H1 (cell line): ENCODE data around the gene ATF7IP2. TPM values are rescaled to one million over a fixed set of nuclear protein-coding genes. Genes with fewer than 3 reads are reported as not detected.
"Not testable (repeated sequence)": the region's sequence is repeated elsewhere in the genome, so short reads cannot be mapped to it uniquely, and the experiment has no call there.

Experiments used
- CTCF ChIA-PET: fragments of 300-600 bp; sonication (Branson Sonifier 250); formaldehyde crosslinking; loops from one replicate; lab custom pipeline; 2021; ENCODE audit not compliant: partially characterized antibody; lab: Charles Lee
- POLR2A ChIA-PET: fragments of 300-600 bp; sonication (Branson Sonifier 250); formaldehyde crosslinking; loops from one replicate; lab custom pipeline; 2021; ENCODE audit warnings: inconsistent platforms; ENCODE audit not compliant: partially characterized antibody; lab: Charles Lee
- DNase-seq, 2 experiments: peaks; one replicate each; pipeline versions ENCODE4 v3.0.0 to v3.0.0-alpha.2; 2010 to 2022; ENCODE audit warnings: low spot score in 2 of 2, low read depth in 1 of 2, mixed read lengths in 1 of 2
- FAIRE-seq: peaks from 2 replicates; lab custom pipeline; 2011; peaks lifted over from hg19 to GRCh38; lab: Jason Lieb, UNC
- H2AFZ ChIP-seq: 2 replicates; pipeline ENCODE4 v1.8.1; 2012; ENCODE audit warnings: low read length, inconsistent platforms
- H2AK5ac ChIP-seq: 2 replicates; pipeline ENCODE4 v1.6.1; 2013; ENCODE audit warnings: low read depth, low read length
- H2BK120ac ChIP-seq: replicated peaks from 2 replicates; pipeline ENCODE3; 2013; ENCODE audit warnings: low read depth, low read length, inconsistent platforms
- H2BK12ac ChIP-seq: 2 replicates; pipeline ENCODE4 v1.6.1; 2013; ENCODE audit warnings: low read depth, low read length
- H2BK15ac ChIP-seq: 2 replicates; pipeline ENCODE4 v1.6.1; 2013; ENCODE audit warnings: low read length
- H2BK20ac ChIP-seq: 2 replicates; pipeline ENCODE4 v1.6.1; 2013; ENCODE audit warnings: low read length
- H2BK5ac ChIP-seq: 2 replicates; pipeline ENCODE4 v1.6.1; 2013; ENCODE audit warnings: low read depth, low read length
- H3K14ac ChIP-seq: 2 replicates; pipeline ENCODE4 v1.6.1; 2013; ENCODE audit warnings: inconsistent platforms; ENCODE audit not compliant: insufficient read length
- H3K18ac ChIP-seq: 2 replicates; pipeline ENCODE4 v1.6.1; 2013; ENCODE audit warnings: low read length; ENCODE audit errors: extremely low read depth
- H3K23ac ChIP-seq: 2 replicates; pipeline ENCODE4 v1.6.1; 2013; ENCODE audit warnings: inconsistent platforms; ENCODE audit not compliant: insufficient read length
- H3K23me2 ChIP-seq: 2 replicates; pipeline ENCODE4 v1.6.1; 2013; ENCODE audit warnings: low read depth, low read length
- H3K27ac ChIP-seq: 2 replicates; pipeline ENCODE4 v1.6.1; 2011; ENCODE audit warnings: low read depth, low read length, inconsistent platforms
- H3K27me3 ChIP-seq, 4 experiments: replicated peaks in 1 of 4; 1 replicate in 1 of 4; 2 replicates in 3 of 4; pipeline versions ENCODE4 v1.6.1 to v1.8.1; 2011 to 2013; ENCODE audit warnings: low read length in 3 of 4, mild to moderate bottlenecking in 3 of 4, inconsistent platforms in 2 of 4, mixed read lengths in 2 of 4, moderate library complexity in 1 of 4; ENCODE audit not compliant: control insufficient read depth in 3 of 4, insufficient read depth in 3 of 4; ENCODE audit errors: extremely low read depth in 1 of 4
- H3K36me3 ChIP-seq, 4 experiments: 2 replicates each; pipeline versions ENCODE4 v1.6.1 to v1.8.1; 2011 to 2013; ENCODE audit warnings: mild to moderate bottlenecking in 4 of 4, low read length in 3 of 4, moderate library complexity in 2 of 4, control low read depth in 1 of 4, inconsistent platforms in 1 of 4; ENCODE audit not compliant: insufficient read depth in 4 of 4, control insufficient read depth in 2 of 4
- H3K4ac ChIP-seq: replicated peaks from 2 replicates; pipeline ENCODE3; 2013; ENCODE audit warnings: low read length, low read depth, mixed read lengths, inconsistent platforms; ENCODE audit not compliant: insufficient read length
- H3K4me1 ChIP-seq, 4 experiments: replicated peaks in 1 of 4; 1 replicate in 1 of 4; 2 replicates in 3 of 4; pipeline versions ENCODE4 v1.6.1 to v1.8.1; 2011 to 2013; ENCODE audit warnings: low read length in 3 of 4, inconsistent platforms in 2 of 4, mixed read lengths in 1 of 4; ENCODE audit not compliant: insufficient read depth in 4 of 4, control insufficient read depth in 3 of 4
- H3K4me2 ChIP-seq, 2 experiments: 2 replicates each; pipeline versions ENCODE4 v1.6.1 to v1.8.1; 2011 to 2013; ENCODE audit warnings: low read depth in 2 of 2, low read length in 2 of 2, control low read depth in 1 of 2, inconsistent platforms in 1 of 2, mild to moderate bottlenecking in 1 of 2; ENCODE audit not compliant: insufficient read depth in 1 of 2
- H3K4me3 ChIP-seq, 4 experiments: fragments of 200-600, 300-600 bp in 1 of 4; sonication (generic), shearing (Covaris generic), sonication (Bioruptor Twin) in 1 of 4; 2 replicates each; pipeline versions ENCODE4 v1.5.1 to v1.8.1; 2011 to 2016; ENCODE audit warnings: low read length in 4 of 4, low read depth in 3 of 4, control low read depth in 2 of 4, inconsistent platforms in 2 of 4, mild to moderate bottlenecking in 2 of 4, mixed read lengths in 1 of 4, moderate library complexity in 1 of 4; ENCODE audit not compliant: insufficient read depth in 2 of 4; ENCODE audit errors: extremely low read depth in 1 of 4
- H3K56ac ChIP-seq: replicated peaks from 2 replicates; pipeline ENCODE3; 2013; ENCODE audit warnings: low read depth, mild to moderate bottlenecking, mixed read lengths, low read length, inconsistent platforms; ENCODE audit not compliant: insufficient read length
- H3K79me1 ChIP-seq: 2 replicates; pipeline ENCODE4 v1.6.1; 2013; ENCODE audit warnings: low read depth, low read length, control low read depth
- H3K79me2 ChIP-seq, 2 experiments: 2 replicates each; pipeline versions ENCODE4 v1.6.1 to v1.8.1; 2012 to 2013; ENCODE audit warnings: low read length in 2 of 2, mild to moderate bottlenecking in 2 of 2, inconsistent platforms in 1 of 2; ENCODE audit not compliant: insufficient read depth in 2 of 2, control insufficient read depth in 1 of 2
- H3K9ac ChIP-seq, 4 experiments: replicated peaks in 1 of 4; 1 replicate in 1 of 4; 2 replicates in 3 of 4; pipeline versions ENCODE4 v1.6.1 to v1.8.1; 2011 to 2013; ENCODE audit warnings: low read depth in 3 of 4, low read length in 3 of 4, control low read depth in 2 of 4, mild to moderate bottlenecking in 2 of 4, moderate library complexity in 2 of 4, inconsistent platforms in 1 of 4; ENCODE audit errors: extremely low read depth in 1 of 4
- H3K9me3 ChIP-seq, 2 experiments: 2 replicates each; pipeline versions ENCODE4 v1.6.1 to v1.8.1; 2012 to 2013; ENCODE audit warnings: mild to moderate bottlenecking in 2 of 2, moderate library complexity in 2 of 2, control low read depth in 1 of 2, inconsistent platforms in 1 of 2, low read depth in 1 of 2, low read length in 1 of 2, mixed read lengths in 1 of 2; ENCODE audit not compliant: insufficient read depth in 2 of 2
- H4K20me1 ChIP-seq, 2 experiments: replicated peaks in 1 of 2; 2 replicates each; pipeline versions ENCODE3 to v1.8.1; 2011 to 2013; ENCODE audit warnings: inconsistent platforms in 2 of 2, low read length in 2 of 2, mild to moderate bottlenecking in 1 of 2; ENCODE audit not compliant: insufficient read depth in 2 of 2, control insufficient read depth in 1 of 2
- H4K5ac ChIP-seq: 2 replicates; pipeline ENCODE4 v1.6.1; 2013; ENCODE audit warnings: low read length, low read depth, mixed read lengths, inconsistent platforms; ENCODE audit not compliant: insufficient read length
- H4K8ac ChIP-seq: 2 replicates; pipeline ENCODE4 v1.8.0; 2013; ENCODE audit warnings: mild to moderate bottlenecking, moderate library complexity, low read length, inconsistent platforms; ENCODE audit not compliant: insufficient read depth; ENCODE audit errors: extremely low read depth
- H4K91ac ChIP-seq: replicated peaks from 2 replicates; pipeline ENCODE3; 2013; ENCODE audit warnings: low read length, mixed read lengths, inconsistent platforms; ENCODE audit not compliant: insufficient read length
- CEBPB ChIP-seq: IDR thresholded peaks from 2 replicates; pipeline ENCODE4 v1.6.1; 2012; ENCODE audit warnings: low read depth, low read length
- EZH2 ChIP-seq: fragments of 200-600 bp; sonication (generic); IDR thresholded peaks from 2 replicates; pipeline ENCODE4 v1.7.1; 2012; ENCODE audit warnings: low read depth, mild to moderate bottlenecking, moderate library complexity, low read length, inconsistent platforms; ENCODE audit not compliant: severe bottlenecking
- JUN ChIP-seq: IDR thresholded peaks from 2 replicates; pipeline ENCODE4 v1.6.1; 2011; ENCODE audit warnings: low read depth, mild to moderate bottlenecking, improper control_type of control experiment, low read length
- KDM4A ChIP-seq: IDR thresholded peaks from one replicate; pipeline ENCODE4 v1.7.1; 2012; ENCODE audit warnings: low read depth, mild to moderate bottlenecking, moderate library complexity, low read length, inconsistent platforms; ENCODE audit not compliant: severe bottlenecking
- KDM5A ChIP-seq: fragments of 200-600 bp; IDR thresholded peaks from 2 replicates; pipeline ENCODE4 v1.7.1; 2012; ENCODE audit warnings: mild to moderate bottlenecking, low read length, inconsistent platforms, mixed read lengths
- MAX ChIP-seq: IDR thresholded peaks from 2 replicates; pipeline ENCODE4 v1.6.1; 2012; ENCODE audit warnings: inconsistent platforms
- POLR2AphosphoS5 ChIP-seq: IDR thresholded peaks from 2 replicates; pipeline ENCODE4 v1.6.1; 2011; ENCODE audit warnings: low read depth, low read length
- TBP ChIP-seq: IDR thresholded peaks from 2 replicates; pipeline ENCODE4 v1.6.1; 2011; ENCODE audit warnings: low read depth, low read length, improper control_type of control experiment
- WGBS, 2 experiments: shearing (Covaris generic) in 1 of 2; methylation state at CpG; one replicate each; pipeline versions ENCODE4 v1.1.6 to v1.1.7; 2013 to 2015; ENCODE audit warnings: low lambda C conversion rate in 2 of 2, mixed read lengths in 2 of 2, inconsistent platforms in 1 of 2, low coverage in 1 of 2, missing lambda C conversion rate in 1 of 2; ENCODE audit not compliant: insufficient replicate concordance in 2 of 2, insufficient coverage in 1 of 2, insufficient read length in 1 of 2; ENCODE audit errors: extremely low coverage in 1 of 2, missing lambda C conversion rate in 1 of 2; 5-methylcytosine and 5-hydroxymethylcytosine counted together
- polyA plus RNA-seq, 7 experiments: library from polyadenylated mRNA; depleted of rRNA in 3 of 7; stranded (reverse) in 5 of 7; unstranded in 2 of 7; fragments of >200 nt in 5 of 7; fragments of 200-250 nt in 2 of 7; gene quantifications; 1 replicate in 5 of 7; 2 replicates in 1 of 7; 4 replicates in 1 of 7; pipeline versions ENCODE4 v1.2.1 to v1.2.3, GENCODE V29; 2011 to 2013; ENCODE audit warnings: missing spikeins in 2 of 7, mixed read lengths in 2 of 7
- total RNA-seq: library from RNA; stranded (reverse); fragmentation: NEBNext Ultra II Directional; extraction: Animal tissue kit (Norgen Biotek cat#: 25700); gene quantifications from 2 replicates; pipeline ENCODE4 v1.2.1, GENCODE V29; 2021

Gene ATF7IP2
- total and polyA plus RNA-seq, 2 of the 8 experiments (the other 6 are each of a cell fraction or from before 2014, with no cell fraction given): 28.7 to 32.8 TPM

GRCh38 chr16:10343124-10343760 is 42.6 kb upstream of the ATF7IP2 start (continued):
- TF ChIP-seq KDM4A (no peak), EZH2 (no peak), JUN (no peak), POLR2AphosphoS5 (no peak), TBP (no peak), CEBPB (no peak), KDM5A (no peak), MAX (no peak)

- H3K14ac ChIP-seq, H3K36me3 ChIP-seq, H2BK12ac ChIP-seq, FAIRE-seq, DNase-seq, H2BK120ac ChIP-seq, H3K27me3 ChIP-seq, H3K23me2 ChIP-seq, H3K4ac ChIP-seq, H3K27ac ChIP-seq, H3K56ac ChIP-seq, H4K20me1 ChIP-seq, H2BK5ac ChIP-seq, H4K5ac ChIP-seq, H2BK20ac ChIP-seq, H3K4me2 ChIP-seq, H4K91ac ChIP-seq, H3K4me3 ChIP-seq, H2BK15ac ChIP-seq, H3K18ac ChIP-seq, H3K79me2 ChIP-seq, H3K4me1 ChIP-seq, H3K9ac ChIP-seq, H3K23ac ChIP-seq, POLR2A ChIA-PET, H3K79me1 ChIP-seq, H2AK5ac ChIP-seq, H4K8ac ChIP-seq, H2AFZ ChIP-seq: not testable (repeated sequence)
- 81% methylated on average over 1 of the region's 1 CpG; no CpG with 5 or more reads in 1 of the 2 experiments for WGBS, 2 experiments
- CTCF ChIA-PET: interaction anchor here (0.6 to 1.0 kb wide), 2 partner anchors 18 to 87 kb away, joined by 3 to 4 read pairs; no protein-coding TSS in a partner anchor
- peaks cover 30 to 33% of the 10 kb centered on the region in 2 experiments for H3K9me3 ChIP-seq
These were observed 41.2 kb upstream of the ATF7IP2 start for GRCh38 chr16:10344699-10345098.
